Left forelimb (tissue), 1 donor: Measurements from ENCODE around the gene BBS1.
"Not testable (repeated sequence)": the region's sequence is repeated elsewhere in the genome, so short reads cannot be mapped to it uniquely, and the experiment has no call there.

Source experiments
- DNase-seq: peaks from one replicate; pipeline ENCODE4 v3.0.0-alpha.2; 2018; ENCODE audit warnings: low spot score

The BBS1 gene

GRCh38 chr11:66579017-66579606 lies 68.7 kb downstream of the BBS1 start:
- peak; percentile 80 for DNase-seq

- DNase-seq: no peak
Measured at GRCh38 chr11:66580803-66581202, 70.4 kb downstream of the BBS1 start.

GRCh38 chr11:66581261-66581660 lies 70.8 kb downstream of the BBS1 start:
- no peak for DNase-seq

- DNase-seq: not testable (repeated sequence)
Measured at GRCh38 chr11:66582565-66583147, 72.2 kb downstream of the BBS1 start.
